Parathyroid adenoma (tissue), 2 donors: Measurements from ENCODE around the gene BIRC3.

ENCODE experiments used
- H2AFZ ChIP-seq: fragments of 300-600 bp; sonication (generic); one replicate; pipeline ENCODE4 v1.7.0; 2017; ENCODE audit warnings: antibody characterized with exemption, mild to moderate bottlenecking
- H3K27ac ChIP-seq: fragments of 300-600 bp; sonication (generic); one replicate; pipeline ENCODE4 v1.7.0; 2017
- H3K27me3 ChIP-seq: fragments of 300-600 bp; sonication (generic); one replicate; pipeline ENCODE4 v1.7.0; 2017; ENCODE audit warnings: low read length; ENCODE audit not compliant: control insufficient read depth, insufficient read depth
- H3K36me3 ChIP-seq: fragments of 300-600 bp; sonication (generic); one replicate; pipeline ENCODE4 v1.7.0; 2017; ENCODE audit warnings: low read length; ENCODE audit not compliant: control insufficient read depth, insufficient read depth
- H3K4me1 ChIP-seq: fragments of 300-600 bp; sonication (generic); one replicate; pipeline ENCODE4 v1.7.0; 2017; ENCODE audit warnings: control low read depth
- H3K4me2 ChIP-seq: fragments of 300-600 bp; sonication (generic); one replicate; pipeline ENCODE4 v1.7.0; 2017; ENCODE audit warnings: low read length
- H3K4me3 ChIP-seq: fragments of 300-600 bp; sonication (generic); one replicate; pipeline ENCODE4 v1.7.0; 2017; ENCODE audit warnings: low read depth, low read length
- H3K79me2 ChIP-seq: fragments of 300-600 bp; sonication (generic); one replicate; pipeline ENCODE4 v1.7.0; 2017; ENCODE audit warnings: control low read depth
- H3K9ac ChIP-seq: fragments of 300-600 bp; sonication (generic); one replicate; pipeline ENCODE4 v1.7.0; 2017; ENCODE audit warnings: mild to moderate bottlenecking
- H3K9me3 ChIP-seq: fragments of 300-600 bp; sonication (generic); one replicate; pipeline ENCODE4 v1.7.0; 2017; ENCODE audit warnings: low read length; ENCODE audit not compliant: control insufficient read depth
- CTCF ChIP-seq: fragments of 300-600 bp; sonication (generic); IDR thresholded peaks from one replicate; pipeline ENCODE4 v1.7.0; 2017; ENCODE audit warnings: antibody characterized with exemption, mild to moderate bottlenecking
- donor health status: primary hyperparathyroidism.

The BIRC3 gene

GRCh38 chr11:102359372-102359771 lies 42.1 kb downstream of the BIRC3 start:
- H3K4me1 ChIP-seq: no peaks in the 10 kb centered on the region
- H2AFZ ChIP-seq: no peak overlapping the region
- no peaks in the 10 kb centered on the region for H3K36me3 ChIP-seq
- H3K9ac ChIP-seq: no peak overlapping the region
- H3K27me3 ChIP-seq: no peaks in the 10 kb centered on the region
- H3K27ac ChIP-seq: no peak overlapping the region
- H3K4me2 ChIP-seq: no peak overlapping the region
- TF ChIP-seq CTCF: no peak
- H3K9me3 ChIP-seq: no peaks in the 10 kb centered on the region
- H3K79me2 ChIP-seq: peaks cover 14% of the 10 kb centered on the region
- H3K4me3 ChIP-seq: no peak overlapping the region

GRCh38 chr11:102360681-102361080 lies 43.4 kb downstream of the BIRC3 start:
- peaks cover 14% of the 10 kb centered on the region for H3K79me2 ChIP-seq
- no peak for TF ChIP-seq CTCF
- H2AFZ ChIP-seq: no peak overlapping the region
- no peaks in the 10 kb centered on the region for H3K27me3 ChIP-seq
- H3K9ac ChIP-seq: no peak overlapping the region
- no peaks in the 10 kb centered on the region for H3K4me1 ChIP-seq
- H3K4me2 ChIP-seq: no peak overlapping the region
- H3K27ac ChIP-seq: no peak overlapping the region
- no peak overlapping the region for H3K4me3 ChIP-seq
- H3K36me3 ChIP-seq: no peaks in the 10 kb centered on the region
- no peaks in the 10 kb centered on the region for H3K9me3 ChIP-seq

- H3K36me3 ChIP-seq: no peaks in the 10 kb centered on the region
Observed at GRCh38 chr11:102361086-102362031, 44.1 kb downstream of the BIRC3 start.

GRCh38 chr11:102364991-102365390 lies 47.7 kb downstream of the BIRC3 start:
- Histone ChIP-seq H3K36me3 (no peaks in the 10 kb centered on the region), H3K27ac (no peak overlapping the region), H3K9ac (no peak overlapping the region), H3K79me2 (peaks cover 3% of the 10 kb centered on the region), H3K4me1 (no peaks in the 10 kb centered on the region), H3K27me3 (no peaks in the 10 kb centered on the region), H2AFZ (no peak overlapping the region), H3K4me2 (no peak overlapping the region), H3K4me3 (no peak overlapping the region), H3K9me3 (no peaks in the 10 kb centered on the region)
- no peak for TF ChIP-seq CTCF

More at GRCh38 chr11:102361086-102362031, 44.1 kb downstream of the BIRC3 start:
- no peak overlapping the region for H2AFZ ChIP-seq
- no peak for TF ChIP-seq CTCF
- H3K4me3 ChIP-seq: no peak overlapping the region
- H3K79me2 ChIP-seq: peaks cover 8% of the 10 kb centered on the region
- no peaks in the 10 kb centered on the region for H3K4me1 ChIP-seq
- no peaks in the 10 kb centered on the region for H3K9me3 ChIP-seq
- H3K4me2 ChIP-seq: no peak overlapping the region
- no peak overlapping the region for H3K9ac ChIP-seq
- no peaks in the 10 kb centered on the region for H3K27me3 ChIP-seq
- H3K27ac ChIP-seq: no peak overlapping the region

GRCh38 chr11:102367364-102367763 lies 50.1 kb downstream of the BIRC3 start:
- no peaks in the 10 kb centered on the region for H3K36me3 ChIP-seq
- no peak overlapping the region for H2AFZ ChIP-seq
- no peaks in the 10 kb centered on the region for H3K79me2 ChIP-seq
- H3K4me1 ChIP-seq: no peaks in the 10 kb centered on the region
- no peak overlapping the region for H3K4me2 ChIP-seq
- no peak overlapping the region for H3K9ac ChIP-seq
- TF ChIP-seq CTCF: no peak
- no peak overlapping the region for H3K4me3 ChIP-seq
- H3K9me3 ChIP-seq: no peaks in the 10 kb centered on the region
- no peak overlapping the region for H3K27ac ChIP-seq
- no peaks in the 10 kb centered on the region for H3K27me3 ChIP-seq
